Thyroid gland (tissue), 4 donors: ENCODE data around the gene SNORC. TPM values are rescaled to one million over a fixed set of nuclear protein-coding genes. Genes with fewer than 3 reads are reported as not detected.

Experiments
- DNase-seq, 2 donors: peaks; one replicate each; pipeline ENCODE4 v3.0.0-alpha.2; 2019
- H3K27ac ChIP-seq, 3 donors: fragments of 200-600 bp; sonication (generic); 1 replicate in 2 of 3; 2 replicates in 1 of 3; pipeline ENCODE4 v1.5.1; 2016 to 2019; ENCODE audit warnings: mild to moderate bottlenecking in 1 of 3, moderate library complexity in 1 of 3
- H3K27me3 ChIP-seq: fragments of 200-600 bp; sonication (generic); one replicate; pipeline ENCODE4 v1.5.1; 2019
- H3K36me3 ChIP-seq, 2 donors: fragments of 200-600 bp; sonication (generic); one replicate each; pipeline ENCODE4 v1.5.1; 2016 to 2019
- H3K4me1 ChIP-seq, 2 donors: fragments of 200-600 bp; sonication (generic); one replicate each; pipeline ENCODE4 v1.5.1; 2017 to 2019
- H3K4me3 ChIP-seq, 3 donors: fragments of 200-600 bp; sonication (generic); replicated peaks in 1 of 3; 1 replicate in 2 of 3; 2 replicates in 1 of 3; pipeline ENCODE4 v1.5.1; 2016; ENCODE audit warnings: mild to moderate bottlenecking in 1 of 3
- H3K9me3 ChIP-seq: fragments of 200-600 bp; sonication (generic); one replicate; pipeline ENCODE4 v1.5.1; 2017
- CTCF ChIP-seq, 6 experiments: fragments of 200-600 bp in 3 of 6; fragments of 450-650 bp in 3 of 6; sonication (generic) in 3 of 6; IDR thresholded peaks; one replicate each; pipeline ENCODE4 v1.5.1; 2016 to 2019; ENCODE audit warnings: antibody characterized with exemption in 6 of 6, mild to moderate bottlenecking in 2 of 6, inconsistent platforms in 1 of 6, moderate library complexity in 1 of 6
- POLR2A ChIP-seq, 2 donors: fragments of 450-650 bp; IDR thresholded peaks; one replicate each; pipeline ENCODE4 v1.6.1; 2017; ENCODE audit warnings: antibody characterized with exemption in 2 of 2, mild to moderate bottlenecking in 2 of 2, moderate library complexity in 1 of 2
- WGBS, 2 donors: methylation state at CpG; one replicate each; pipeline ENCODE4 v1.1.5; 2017; 5-methylcytosine and 5-hydroxymethylcytosine counted together
- intact Hi-C: fragments of 100-400 bp; cut with DNase I; formaldehyde crosslinking; loops from one replicate; pipeline ENCODE4 v1.15.1; 2023
- total RNA-seq, 4 donors: library from RNA; depleted of rRNA; stranded (reverse); fragments of >200 nt; gene quantifications; one replicate each; pipeline ENCODE4 v1.2.3, GENCODE V29; 2016

Gene SNORC
- total RNA-seq, 4 donors from 2014 or later, result 0.45 to 1.9 (median 0.79) TPM; not detected in 1

GRCh38 chr2:232896720-232897597 is 26.9 kb downstream of the SNORC start:
- no peak for DNase-seq
- Histone ChIP-seq H3K27ac (no peak overlapping the region), H3K4me1 (no peaks in the 10 kb centered on the region), H3K4me3 (no peak overlapping the region), H3K9me3 (no peaks in the 10 kb centered on the region), H3K36me3 (no peaks in the 10 kb centered on the region), H3K27me3 (no peaks in the 10 kb centered on the region)
- WGBS, 2 donors, result 87% methylated on average over 9 of the region's 9 CpGs
- intact Hi-C loops, result no loop called here
- TF ChIP-seq POLR2A (IDR thresholded peaks at IDR 0.05), result no peak
- no peak for TF ChIP-seq CTCF (IDR thresholded peaks at IDR 0.05)

DNA sequence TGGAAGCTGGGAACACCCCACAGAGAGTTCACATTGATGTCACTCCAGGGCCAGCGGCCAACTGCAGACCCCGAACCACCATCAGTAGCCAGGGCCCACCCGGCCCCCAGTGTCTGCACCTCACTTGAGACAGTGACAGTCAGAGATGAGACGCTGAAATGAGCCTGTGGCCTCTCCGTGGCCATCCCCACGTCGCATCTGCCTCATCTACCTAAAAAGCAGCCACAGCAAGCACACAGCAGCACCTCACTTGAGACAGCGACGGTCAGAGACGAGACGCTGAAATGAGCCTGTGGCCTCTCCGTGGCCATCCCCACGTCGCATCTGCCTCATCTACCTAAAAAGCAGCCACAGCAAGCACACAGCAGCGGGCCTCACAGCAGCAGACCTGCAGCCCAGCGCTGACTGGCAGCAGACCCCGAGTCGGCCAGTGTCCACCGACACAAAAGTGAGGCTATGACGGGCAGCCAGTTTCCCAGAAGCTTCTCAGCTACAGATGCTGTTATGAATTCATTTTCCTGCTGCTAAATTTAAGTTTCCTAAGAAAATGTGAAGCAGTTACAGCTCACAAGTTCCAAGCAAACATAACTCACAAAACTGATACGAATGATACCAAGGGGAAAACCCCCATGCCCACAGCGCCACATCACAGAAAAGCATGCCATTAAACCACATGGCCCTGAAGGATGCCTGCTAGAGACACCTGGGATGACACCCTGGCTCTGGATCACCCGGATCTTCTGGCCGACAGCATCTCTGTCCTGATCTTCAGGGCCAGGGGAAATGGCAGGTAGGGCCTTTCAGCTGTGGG is 27.7 kb downstream of the SNORC start:
- H3K27me3 ChIP-seq, result no peaks in the 10 kb centered on the region
- 89 to 93% methylated on average over 22 to 24 of the region's 24 CpGs for WGBS, 2 donors
- no peak overlapping the region for H3K27ac ChIP-seq
- no peak for DNase-seq
- intact Hi-C loops, result no loop called here
- H3K4me3 ChIP-seq, result no peak overlapping the region
- H3K36me3 ChIP-seq, result no peaks in the 10 kb centered on the region
- no peak for TF ChIP-seq POLR2A (IDR thresholded peaks at IDR 0.05)
- TF ChIP-seq CTCF (IDR thresholded peaks at IDR 0.05), result no peak
- no peaks in the 10 kb centered on the region for H3K9me3 ChIP-seq
- no peaks in the 10 kb centered on the region for H3K4me1 ChIP-seq

DNA sequence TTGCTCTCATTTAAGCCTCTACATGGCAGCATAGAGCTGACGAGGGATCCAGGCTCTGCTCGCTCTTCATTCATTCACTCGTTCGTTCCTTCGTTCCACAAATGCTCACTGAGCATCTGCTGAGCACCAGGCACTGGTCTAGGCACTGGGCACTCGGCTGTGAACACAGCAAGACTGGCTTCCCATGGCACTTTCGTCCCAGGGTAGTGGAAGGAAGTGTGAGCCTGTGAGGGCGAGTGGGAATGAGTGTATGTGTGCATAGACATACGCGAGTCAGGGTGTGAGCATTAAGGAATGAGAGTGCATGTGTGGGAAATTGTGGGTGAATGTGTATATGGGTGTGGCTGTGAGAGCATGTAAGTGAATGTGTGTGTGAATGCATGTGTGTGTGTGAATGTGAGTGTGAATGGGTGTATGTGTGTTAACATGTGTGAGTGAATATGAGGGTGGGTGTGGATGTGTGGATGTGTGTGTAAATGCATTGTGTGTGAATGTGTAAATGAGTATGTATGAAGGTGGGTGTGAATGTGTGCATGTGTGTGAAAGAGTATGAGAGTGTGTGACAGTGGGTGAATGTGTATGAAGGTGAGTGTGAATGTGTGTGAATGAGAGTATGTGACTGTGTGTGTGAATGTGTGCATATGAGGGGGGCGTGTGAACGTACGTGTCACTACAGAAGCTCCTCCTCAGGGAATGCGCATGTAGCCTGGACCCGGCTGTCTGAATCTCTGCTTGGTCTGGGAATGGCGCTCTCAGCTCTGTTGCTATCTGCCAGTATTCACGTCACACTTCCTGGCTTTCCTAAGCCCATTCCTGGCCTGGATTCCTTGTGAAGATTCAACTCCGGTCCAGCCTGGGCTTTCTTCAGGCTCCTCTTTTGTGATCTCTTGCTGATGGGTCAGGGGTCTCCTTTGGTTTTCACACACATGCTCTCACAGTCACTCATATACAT is 28.8 kb downstream of the SNORC start:
- no peaks in the 10 kb centered on the region for H3K4me1 ChIP-seq
- 77 to 81% methylated on average over 18 of the region's 18 CpGs for WGBS, 2 donors
- TF ChIP-seq CTCF (IDR thresholded peaks at IDR 0.05), result no peak
- no peak for TF ChIP-seq POLR2A (IDR thresholded peaks at IDR 0.05)
- no peaks in the 10 kb centered on the region for H3K36me3 ChIP-seq
- H3K4me3 ChIP-seq, result no peak overlapping the region
- intact Hi-C loops, result no loop called here
- no peaks in the 10 kb centered on the region for H3K27me3 ChIP-seq
- H3K27ac ChIP-seq, result no peak overlapping the region
- no peaks in the 10 kb centered on the region for H3K9me3 ChIP-seq
- no peak for DNase-seq

DNA sequence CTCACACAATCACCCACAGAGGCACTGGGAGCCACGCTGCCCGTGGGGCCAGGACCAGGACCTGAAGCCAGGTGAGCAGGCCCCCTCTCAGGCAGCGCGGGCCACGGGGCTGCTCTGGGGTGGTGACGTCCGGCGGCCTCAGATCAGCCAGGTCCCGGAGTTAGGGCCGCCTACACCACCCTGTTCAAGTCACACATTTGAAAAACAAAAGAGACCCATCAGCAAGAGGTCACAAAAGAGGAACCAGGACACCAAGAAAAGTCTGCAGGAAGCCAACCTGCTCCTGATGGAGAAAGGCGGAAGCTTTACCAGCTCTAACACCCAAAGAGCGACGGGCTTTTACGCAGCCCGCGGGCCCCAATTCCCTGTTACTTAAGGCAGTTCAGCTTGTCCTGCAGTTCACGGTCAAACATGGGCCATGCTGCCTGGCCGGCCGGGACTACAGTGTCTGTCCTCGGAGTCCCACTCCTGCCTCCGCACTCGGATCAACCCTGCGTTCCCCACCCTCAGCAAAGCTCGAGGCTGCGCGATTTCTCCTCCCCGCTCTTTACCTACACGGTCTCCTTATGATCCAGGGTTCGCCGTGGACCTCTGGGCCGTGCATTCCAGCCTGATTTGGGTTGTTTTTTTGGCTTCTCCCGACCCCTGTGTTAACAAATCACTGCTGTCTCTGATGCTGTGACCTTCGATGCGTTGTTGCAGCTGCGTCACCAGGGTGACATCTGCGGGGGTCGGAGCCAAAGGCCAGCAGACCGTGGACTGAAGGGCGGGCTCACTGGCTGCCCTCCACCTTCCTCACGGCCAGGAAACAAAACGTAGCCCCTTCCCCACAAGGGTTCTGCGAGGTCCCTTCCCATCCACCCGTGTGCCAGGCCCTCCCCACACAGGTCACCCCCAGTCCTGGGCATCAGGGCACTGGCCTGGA is 31.0 kb downstream of the SNORC start:
- 51% methylated on average over 30 to 43 of the region's 43 CpGs for WGBS, 2 donors
- Histone ChIP-seq H3K27me3 (no peaks in the 10 kb centered on the region), H3K4me1 (no peaks in the 10 kb centered on the region), H3K9me3 (no peaks in the 10 kb centered on the region), H3K36me3 (no peaks in the 10 kb centered on the region), H3K4me3 (no peak overlapping the region), H3K27ac (no peak overlapping the region)
- intact Hi-C loops, result no loop called here
- no peak for TF ChIP-seq CTCF (IDR thresholded peaks at IDR 0.05)
- TF ChIP-seq POLR2A (IDR thresholded peaks at IDR 0.05), result no peak
- no peak for DNase-seq
